WI38 (cell line): ENCODE results near the gene BCL2.

Experiments used
- H3K4me3 ChIP-seq: 2 replicates; pipeline ENCODE4 v1.5.1; 2011; ENCODE audit warnings: low read depth, mild to moderate bottlenecking, control low read depth, low read length
- CTCF ChIP-seq: IDR thresholded peaks from 2 replicates; pipeline ENCODE4 v1.5.1; 2012; ENCODE audit warnings: low read depth, mild to moderate bottlenecking, control low read depth, low read length

The BCL2 gene

DNA sequence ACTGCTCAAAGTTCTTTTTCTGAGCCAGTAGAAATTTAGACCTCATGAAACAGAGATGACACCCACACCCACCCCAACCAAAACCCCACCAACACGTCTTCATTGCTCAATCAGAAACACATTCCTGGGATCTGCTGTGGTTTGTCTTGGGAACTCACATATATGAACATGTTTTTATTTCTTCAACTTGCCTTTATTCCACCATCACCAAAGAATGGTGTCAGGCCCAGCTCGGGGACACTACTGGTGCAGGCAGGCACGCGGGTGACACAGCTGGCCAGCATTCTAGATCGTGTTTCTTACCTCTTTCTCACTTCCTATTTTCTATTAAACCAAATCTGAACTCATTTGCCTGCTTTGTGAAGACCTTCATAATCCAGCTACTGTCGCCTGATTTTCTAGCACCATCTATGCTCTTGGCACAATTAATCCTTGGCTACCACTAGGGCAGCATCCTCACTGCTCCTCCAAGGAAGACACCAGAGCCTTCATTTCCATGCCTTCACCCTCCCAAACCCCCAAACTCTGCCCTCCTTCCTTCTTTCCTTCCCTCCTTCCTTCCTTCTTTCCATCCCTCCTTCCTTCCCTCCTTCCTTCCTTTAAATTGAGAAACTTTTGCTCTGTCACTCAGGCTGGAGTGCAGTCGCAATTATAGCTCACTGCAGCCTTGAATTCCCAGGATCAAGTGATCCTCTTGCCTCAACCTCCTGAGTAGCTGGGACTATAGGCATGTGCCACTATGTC lies 157.1 kb downstream of the BCL2 start:
- no peak for TF ChIP-seq CTCF
- no peak overlapping the region for H3K4me3 ChIP-seq

GRCh38 chr18:63161761-63162195 lies 157.8 kb downstream of the BCL2 start:
- TF ChIP-seq CTCF: no peak

DNA sequence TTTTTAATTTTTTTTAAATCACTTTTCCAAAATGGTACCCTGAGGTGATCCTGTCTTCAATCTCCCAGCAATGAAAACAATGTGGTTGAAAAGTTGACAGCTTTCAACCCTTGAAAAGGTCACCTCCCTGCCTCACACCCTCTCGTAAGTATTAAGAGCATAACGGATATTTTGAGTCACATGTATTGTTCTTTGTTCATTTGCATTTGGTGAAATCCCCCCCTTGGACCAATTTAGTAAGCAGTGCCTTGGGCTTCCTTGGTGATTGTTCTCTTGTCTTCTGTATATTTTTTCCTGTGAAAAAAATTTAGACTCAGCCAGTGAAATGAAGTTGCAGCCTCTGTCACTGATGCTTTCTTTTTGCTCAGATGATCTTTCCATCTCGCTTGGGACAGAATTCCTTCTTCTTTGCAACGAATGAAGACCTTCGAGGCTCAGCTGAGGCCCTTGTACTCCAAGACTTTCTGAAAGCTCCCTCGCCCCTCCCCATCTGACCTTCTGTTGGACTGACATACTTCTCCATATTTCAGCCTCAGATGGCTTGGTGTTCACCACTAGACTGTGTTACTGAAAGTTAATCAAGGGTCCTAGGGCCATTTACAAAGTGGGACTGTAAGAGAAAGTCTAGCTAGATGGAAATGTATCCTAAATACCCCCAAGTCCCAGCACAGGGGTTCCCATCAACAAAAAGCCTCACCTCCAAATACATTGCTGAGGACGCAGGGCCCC lies 158.4 kb downstream of the BCL2 start:
- no peak overlapping the region for H3K4me3 ChIP-seq
- no peak for TF ChIP-seq CTCF

More at GRCh38 chr18:63161761-63162195, 157.8 kb downstream of the BCL2 start:
- no peak overlapping the region for H3K4me3 ChIP-seq

- no peak for TF ChIP-seq CTCF
- no peak overlapping the region for H3K4me3 ChIP-seq
These were observed 159.2 kb downstream of the BCL2 start for GRCh38 chr18:63160172-63160995.

GRCh38 chr18:63159590-63159989 lies 160.0 kb downstream of the BCL2 start:
- TF ChIP-seq CTCF: no peak
- H3K4me3 ChIP-seq: no peak overlapping the region

GRCh38 chr18:63158676-63159291 lies 160.8 kb downstream of the BCL2 start:
- no peak overlapping the region for H3K4me3 ChIP-seq
- TF ChIP-seq CTCF: no peak
